Measurements from ENCODE around the gene VAPB.
A peak's percentile ranks its signal among the peaks of the same experiment; 100 is the strongest.
"Not testable (repeated sequence)": the region's sequence is repeated elsewhere in the genome, so short reads cannot be mapped to it uniquely, and the experiment has no call there.

The VAPB gene

GRCh38 chr20:58372806-58373205, 16.2 kb upstream of the VAPB start:
- TF ChIP-seq CTCF (IDR thresholded peaks at IDR 0.05; ENCODE audit: low read depth, low read length) = no peak
- no peak for DNase-seq (ENCODE audit: extremely low read depth, low read depth)

DNA sequence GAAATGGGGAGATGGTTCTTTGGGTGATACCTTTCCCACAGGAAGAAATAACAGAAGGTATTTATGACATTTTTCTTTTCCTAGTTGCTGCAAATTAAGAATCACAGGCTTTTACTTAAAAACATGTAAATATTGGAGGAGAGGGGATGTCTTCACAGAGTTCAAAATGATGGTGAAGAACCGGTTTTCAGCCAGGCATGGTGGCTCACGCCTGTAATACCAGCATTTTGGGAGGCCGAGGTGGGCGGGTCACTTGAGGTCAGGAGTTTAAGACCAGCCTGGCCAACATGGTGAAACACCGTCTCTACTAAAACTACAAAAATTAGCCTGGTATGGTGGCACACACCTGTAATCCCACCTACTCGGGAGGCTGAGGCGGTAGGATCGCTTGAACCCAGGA, 15.7 kb upstream of the VAPB start:
- DNase-seq (ENCODE audit: extremely low read depth, low read depth) = not testable (repeated sequence)

DNA sequence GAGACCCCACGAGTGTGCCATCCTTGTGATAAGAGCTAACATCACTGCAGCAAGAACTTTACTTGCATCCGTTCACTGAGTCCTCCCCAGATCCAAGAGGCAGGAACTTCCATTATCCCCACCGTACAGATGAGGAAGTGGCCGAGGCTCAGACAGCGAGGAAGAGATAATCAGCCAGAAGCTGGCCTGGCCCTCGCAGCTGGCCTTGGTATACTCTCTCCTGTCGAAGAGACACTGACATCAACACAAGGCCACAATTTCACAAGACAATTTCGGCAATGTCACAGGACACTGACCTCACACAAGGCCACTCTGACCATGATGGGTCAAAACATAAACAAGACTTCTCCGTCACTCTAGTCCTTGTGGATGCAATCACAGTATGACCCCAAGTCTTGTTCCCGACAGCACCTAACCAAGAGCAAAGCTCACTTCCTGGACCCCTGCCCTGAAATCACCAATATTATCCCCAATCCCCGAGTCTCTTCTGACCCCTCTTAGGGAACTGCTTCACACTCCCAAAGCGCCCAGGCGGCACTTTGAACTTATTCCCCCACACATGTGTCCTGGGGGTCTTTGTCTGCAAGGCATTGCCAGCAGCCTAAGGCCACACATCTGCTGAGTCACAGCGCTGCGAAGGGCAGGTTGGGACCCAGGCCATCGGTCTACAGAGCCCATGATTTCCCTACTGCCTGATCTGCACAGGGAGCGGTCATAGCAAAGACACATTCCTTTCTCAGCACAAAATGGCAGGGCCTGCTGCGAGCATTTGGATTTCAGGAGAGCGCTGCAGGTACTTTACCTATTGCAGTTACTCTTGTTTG, 14.8 kb upstream of the VAPB start:
- DNase-seq (ENCODE audit: extremely low read depth, low read depth) = no peak
- no peak for TF ChIP-seq CTCF (IDR thresholded peaks at IDR 0.05; ENCODE audit: low read depth, low read length)

DNA sequence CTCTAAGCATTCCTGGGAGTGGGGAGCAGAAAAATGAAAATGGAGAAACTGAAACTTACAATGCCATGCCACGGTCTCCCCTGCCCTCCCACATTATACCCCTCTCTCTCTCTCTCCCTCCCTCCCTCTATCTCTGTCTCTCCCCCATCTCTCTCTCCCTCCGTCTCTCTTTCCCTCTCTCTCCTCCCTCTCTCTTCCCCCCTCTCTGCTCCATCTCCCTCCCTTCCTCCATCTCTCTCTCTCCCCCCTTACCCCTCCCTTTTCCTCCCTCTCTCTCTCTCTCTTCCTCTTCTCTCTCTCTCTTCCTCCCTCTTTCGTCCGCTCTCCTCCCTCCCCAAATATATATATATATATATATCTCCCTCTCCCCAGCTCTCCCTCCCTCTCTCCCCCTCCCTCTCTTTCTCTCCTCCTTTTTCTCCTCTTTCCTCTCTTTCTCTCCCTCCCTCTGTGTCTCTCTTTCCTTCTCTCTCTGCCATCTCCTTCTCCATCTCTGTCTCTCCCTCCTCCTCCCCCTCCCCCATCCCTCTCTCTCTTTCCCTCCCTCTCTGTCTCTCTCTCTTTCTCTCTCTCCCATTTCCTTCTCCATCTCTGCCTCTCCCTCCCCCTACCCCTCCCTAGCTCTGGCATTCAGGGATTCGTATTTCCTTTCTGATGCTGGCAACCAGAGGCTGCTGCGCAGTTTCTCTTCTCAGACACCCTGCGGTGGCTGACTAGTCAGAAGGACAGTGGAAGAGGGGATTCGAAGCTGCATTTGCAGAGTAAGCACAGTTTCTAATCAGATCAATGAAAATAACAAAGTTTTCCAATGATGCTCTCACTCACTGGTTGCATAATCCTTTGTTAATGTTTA, 13.9 kb upstream of the VAPB start:
- peak; percentile 45 for DNase-seq (ENCODE audit: extremely low read depth, low read depth)
- TF ChIP-seq CTCF (IDR thresholded peaks at IDR 0.05; ENCODE audit: low read depth, low read length) = no peak

GRCh38 chr20:58375759-58376352, 13.2 kb upstream of the VAPB start:
- TF ChIP-seq CTCF (IDR thresholded peaks at IDR 0.05; ENCODE audit: low read depth, low read length) = no peak
- no peak for DNase-seq (ENCODE audit: extremely low read depth, low read depth)

- no peak for TF ChIP-seq CTCF (IDR thresholded peaks at IDR 0.05; ENCODE audit: low read depth, low read length)
- DNase-seq (ENCODE audit: extremely low read depth, low read depth) = no peak
These were observed 12.0 kb upstream of the VAPB start for GRCh38 chr20:58377017-58377416.

GRCh38 chr20:58377766-58378401, 11.1 kb upstream of the VAPB start:
- no peak for TF ChIP-seq CTCF (IDR thresholded peaks at IDR 0.05; ENCODE audit: low read depth, low read length)
- no peak for DNase-seq (ENCODE audit: extremely low read depth, low read depth)

All from AG09319 (cell line).